Ovary (tissue), 9 donors: ENCODE measurements around the gene RAD23B. TPM values are rescaled to one million over a fixed set of nuclear protein-coding genes. Genes with fewer than 3 reads are reported as not detected.

Experiments
- DNase-seq, 5 donors: peaks; one replicate each; pipeline ENCODE4 v3.0.0-alpha.2; 2019 to 2020
- H3K27ac ChIP-seq, 2 donors: fragments of 200-600 bp; one replicate each; pipeline versions ENCODE4 v1.5.1 to v1.8.0; 2019 to 2022
- H3K27me3 ChIP-seq: fragments of 200-600 bp; one replicate; pipeline ENCODE4 v1.8.0; 2022
- H3K36me3 ChIP-seq: fragments of 200-600 bp; sonication (generic); one replicate; pipeline ENCODE4 v1.5.1; 2019
- H3K4me1 ChIP-seq: one replicate; pipeline ENCODE4 v1.8.1; 2013; ENCODE audit warnings: mild to moderate bottlenecking, moderate library complexity; ENCODE audit not compliant: insufficient read depth
- H3K4me3 ChIP-seq: fragments of 200-600 bp; sonication (generic); one replicate; pipeline ENCODE4 v1.5.1; 2017
- H3K9me3 ChIP-seq, 2 donors: fragments of 200-600 bp in 1 of 2; sonication (generic) in 1 of 2; one replicate each; pipeline versions ENCODE4 v1.5.1 to v1.8.1; 2013 to 2019; ENCODE audit warnings: mild to moderate bottlenecking in 1 of 2, moderate library complexity in 1 of 2
- EP300 ChIP-seq: sonication (generic); formaldehyde crosslinking; IDR thresholded peaks from one replicate; pipeline ENCODE4 v1.6.1; 2017; ENCODE audit warnings: antibody characterized with exemption
- POLR2A ChIP-seq: fragments of 450-650 bp; IDR thresholded peaks from one replicate; pipeline ENCODE4 v1.6.1; 2017; ENCODE audit warnings: antibody characterized with exemption, mild to moderate bottlenecking, moderate library complexity
- WGBS, 3 donors: extraction: QIAGEN DNeasy Blood & Tissue Kit in 1 of 3; methylation state at CpG; one replicate each; pipeline versions ENCODE4 v1.1.5 to v1.1.7; 2013 to 2017; 5-methylcytosine and 5-hydroxymethylcytosine counted together
- intact Hi-C, 4 donors: fragments of 100-400 bp; cut with DNase I; formaldehyde crosslinking; loops; one replicate each; pipeline versions ENCODE4 v1.11.0 to v1.15.1; 2022 to 2023
- polyA plus RNA-seq, 2 donors: library from polyadenylated mRNA; stranded (reverse); fragments of 200-250 nt in 1 of 2; fragments of 350-450 nt in 1 of 2; fragmentation: Illumina TruSeq in 1 of 2; extraction: RNeasy Lipid Tissue Mini Kit (QIAGEN cat#74804) in 1 of 2; gene quantifications; one replicate each; pipeline ENCODE4 v1.2.3, GENCODE V29; 2013 to 2014
- total RNA-seq, 7 donors: library from RNA; depleted of rRNA in 2 of 7; stranded (reverse); fragments of >200 nt in 2 of 7; fragmentation: NEBNext Ultra II Directional in 3 of 7; extraction: Animal tissue kit (Norgen Biotek cat#: 25700) in 3 of 7; gene quantifications; one replicate each; pipeline versions ENCODE4 v1.1.0 to v1.2.4, GENCODE V29; 2016 to 2023
- TF ChIP-seq, protein P1 (sequence below), 3 donors: fragments of 450-650 bp in 2 of 3; fragments of 200-600 bp in 1 of 3; IDR thresholded peaks; one replicate each; pipeline versions ENCODE4 v1.5.1 to v1.8.0; 2016 to 2022; ENCODE audit warnings: antibody characterized with exemption in 3 of 3, mild to moderate bottlenecking in 1 of 3
- donor health status: DM: no; HTN: no; CAD: no; lungs with moderate emphysema.
- donor health status: DM: no; HTN: no; CAD: no.
- donor health status: Bipolar disorder and iron deficiency.
- donor health status: DM: yes; HTN: yes; CAD: no.
- donor health status: DM: no; HTN: no; CAD: no.
- donor health status: DM: yes; HTN: yes; CAD: no.

Gene RAD23B
- total and polyA plus RNA-seq, 9 donors = 42.8 to 101 (median 81.3) TPM

DNA sequence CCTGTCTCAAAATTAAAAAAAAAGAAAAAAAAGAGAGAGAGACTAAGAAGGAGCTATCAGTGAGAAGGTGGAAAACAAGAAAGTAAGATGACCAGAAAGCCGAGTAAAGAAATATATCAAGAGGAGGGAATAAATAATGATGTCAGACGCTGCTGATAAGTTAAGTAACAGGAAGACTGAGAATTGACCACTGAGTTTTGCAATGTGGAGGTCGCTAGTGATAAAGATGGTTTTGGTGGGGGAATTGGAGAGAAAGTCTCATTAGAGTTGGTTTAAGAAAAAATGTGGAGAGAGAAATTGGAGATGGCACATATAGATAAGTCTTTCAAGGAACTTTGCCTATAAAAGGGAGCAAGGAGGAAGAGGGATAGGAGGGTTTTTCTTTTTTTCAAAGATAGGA, 91.9 kb downstream of the RAD23B start:
- Histone ChIP-seq H3K9me3 (no peaks in the 10 kb centered on the region), H3K27ac (no peak overlapping the region), H3K4me3 (no peak overlapping the region), H3K27me3 (no peaks in the 10 kb centered on the region), H3K4me1 (no peaks in the 10 kb centered on the region), H3K36me3 (no peaks in the 10 kb centered on the region)
- intact Hi-C loops = no loop called here
- no peak for DNase-seq
- WGBS, 3 donors = 45 to 61% (median 55%) methylated on average over 3 of the region's 3 CpGs
- no peak for TF ChIP-seq EP300
- TF ChIP-seq, protein P1, sequence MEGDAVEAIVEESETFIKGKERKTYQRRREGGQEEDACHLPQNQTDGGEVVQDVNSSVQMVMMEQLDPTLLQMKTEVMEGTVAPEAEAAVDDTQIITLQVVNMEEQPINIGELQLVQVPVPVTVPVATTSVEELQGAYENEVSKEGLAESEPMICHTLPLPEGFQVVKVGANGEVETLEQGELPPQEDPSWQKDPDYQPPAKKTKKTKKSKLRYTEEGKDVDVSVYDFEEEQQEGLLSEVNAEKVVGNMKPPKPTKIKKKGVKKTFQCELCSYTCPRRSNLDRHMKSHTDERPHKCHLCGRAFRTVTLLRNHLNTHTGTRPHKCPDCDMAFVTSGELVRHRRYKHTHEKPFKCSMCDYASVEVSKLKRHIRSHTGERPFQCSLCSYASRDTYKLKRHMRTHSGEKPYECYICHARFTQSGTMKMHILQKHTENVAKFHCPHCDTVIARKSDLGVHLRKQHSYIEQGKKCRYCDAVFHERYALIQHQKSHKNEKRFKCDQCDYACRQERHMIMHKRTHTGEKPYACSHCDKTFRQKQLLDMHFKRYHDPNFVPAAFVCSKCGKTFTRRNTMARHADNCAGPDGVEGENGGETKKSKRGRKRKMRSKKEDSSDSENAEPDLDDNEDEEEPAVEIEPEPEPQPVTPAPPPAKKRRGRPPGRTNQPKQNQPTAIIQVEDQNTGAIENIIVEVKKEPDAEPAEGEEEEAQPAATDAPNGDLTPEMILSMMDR (IDR thresholded peaks at IDR 0.05) = no peak

DNA sequence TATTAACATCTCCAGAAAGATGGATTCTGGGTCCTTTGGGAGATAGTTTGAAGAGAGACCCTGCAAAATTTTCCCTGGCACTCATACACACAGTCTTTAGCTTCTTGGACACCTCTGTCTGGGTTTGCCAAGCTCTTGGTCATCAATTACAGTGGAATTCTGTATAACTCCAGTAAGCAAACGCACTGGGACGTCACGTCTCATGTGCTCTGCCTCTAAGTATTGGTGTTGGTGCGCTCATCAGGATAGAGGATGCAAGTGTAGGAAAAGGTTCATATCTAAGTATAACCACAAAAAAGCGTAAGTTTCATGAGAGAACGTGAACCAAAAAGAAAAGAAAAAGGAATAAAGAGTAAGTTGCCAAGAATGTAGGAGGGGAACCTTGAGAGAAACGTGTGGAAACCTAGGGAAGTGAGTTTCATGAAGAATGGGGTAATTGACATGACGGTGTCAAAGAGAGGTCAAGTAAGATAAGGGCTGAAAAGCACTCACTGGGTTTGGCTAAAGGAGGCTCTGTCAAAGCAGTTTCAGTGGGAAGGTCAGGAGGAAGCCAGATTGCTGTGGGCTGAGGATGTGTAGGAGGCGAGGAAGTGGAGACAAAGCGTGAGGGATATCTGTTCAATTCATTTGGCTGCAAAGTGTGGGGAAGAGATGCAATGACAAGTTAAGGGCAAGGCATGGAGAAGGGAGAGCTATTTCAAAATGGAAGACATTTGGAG, 92.7 kb downstream of the RAD23B start:
- TF ChIP-seq EP300 (no peak), POLR2A (no peak)
- TF ChIP-seq, protein P1 (IDR thresholded peaks at IDR 0.05) = no peak
- no peaks in the 10 kb centered on the region for H3K4me1 ChIP-seq
- H3K4me3 ChIP-seq = no peak overlapping the region
- no peak for DNase-seq
- no peaks in the 10 kb centered on the region for H3K9me3 ChIP-seq
- H3K27ac ChIP-seq = no peak overlapping the region
- H3K36me3 ChIP-seq = no peaks in the 10 kb centered on the region
- no peaks in the 10 kb centered on the region for H3K27me3 ChIP-seq
- WGBS, 3 donors = 36 to 39% (median 39%) methylated on average over 10 of the region's 10 CpGs
- intact Hi-C loops = no loop called here

DNA sequence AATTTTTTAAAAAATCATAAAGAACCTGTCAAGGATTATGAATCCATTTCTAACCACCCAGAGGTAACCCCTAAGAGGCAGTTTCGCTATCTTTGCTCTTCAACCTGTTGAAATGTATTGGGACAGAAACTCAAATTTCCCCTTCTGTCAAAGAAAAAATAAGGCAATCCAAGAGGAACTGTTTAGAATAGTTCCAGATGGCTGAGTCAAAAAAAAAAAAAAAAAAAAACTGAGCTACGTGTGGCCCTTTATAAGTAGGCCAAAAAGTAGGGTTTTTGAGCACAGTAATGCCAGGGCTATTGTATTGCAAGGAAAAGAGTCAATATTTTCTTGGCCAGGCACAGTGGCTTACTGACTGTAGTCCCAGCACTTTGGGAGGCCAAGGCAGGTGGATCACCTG, 94.9 kb downstream of the RAD23B start:
- Histone ChIP-seq H3K27me3 (no peaks in the 10 kb centered on the region), H3K4me3 (no peak overlapping the region), H3K27ac (no peak overlapping the region), H3K36me3 (no peaks in the 10 kb centered on the region), H3K9me3 (no peaks in the 10 kb centered on the region), H3K4me1 (no peaks in the 10 kb centered on the region)
- intact Hi-C loops = no loop called here
- TF ChIP-seq, protein P1 (IDR thresholded peaks at IDR 0.05) = no peak
- 73 to 79% (median 77%) methylated on average over 2 of the region's 2 CpGs for WGBS, 3 donors
- no peak for DNase-seq

Other genes with a start within 250 kb of the RAD23B start
- 100 to 1,000 TPM in 2 of 7 donors, 10 to 100 TPM in 5; 29.2 to 138 (median 71.2) TPM for gene KLF4, start 206.5 kb downstream of the RAD23B start, total RNA-seq
- gene KLF4, start 206.5 kb downstream of the RAD23B start, polyA plus RNA-seq = 10 to 100 TPM; 30.1 to 40.7 TPM